Lower lobe of right lung (tissue), 2 donors: ENCODE data around the gene SNCB. TPM values are rescaled to one million over a fixed set of nuclear protein-coding genes. Genes with fewer than 3 reads are reported as not detected.

Experiments
- ATAC-seq, 2 donors: fragments of 200-7000 bp; cut with Tn5 transposase; one replicate each; pipeline ENCODE4 v1.9.1; 2020 to 2022; ENCODE audit warnings: mild to moderate bottlenecking in 2 of 2, moderate library complexity in 2 of 2
- DNase-seq: peaks from one replicate; pipeline ENCODE4 v3.0.0-alpha.2; 2020
- H3K27ac ChIP-seq: fragments of 200-600 bp; one replicate; pipeline ENCODE4 v1.8.0; 2022
- H3K27me3 ChIP-seq: fragments of 200-600 bp; one replicate; pipeline ENCODE4 v1.8.0; 2022; ENCODE audit warnings: low read depth
- H3K36me3 ChIP-seq: fragments of 200-600 bp; one replicate; pipeline ENCODE4 v1.8.0; 2022; ENCODE audit warnings: mild to moderate bottlenecking
- H3K4me1 ChIP-seq: fragments of 200-600 bp; one replicate; pipeline ENCODE4 v1.8.0; 2022
- H3K4me3 ChIP-seq: fragments of 200-600 bp; one replicate; pipeline ENCODE4 v1.8.0; 2022; ENCODE audit warnings: mild to moderate bottlenecking
- H3K9me3 ChIP-seq: fragments of 200-600 bp; one replicate; pipeline ENCODE4 v1.8.0; 2022
- intact Hi-C: fragments of 100-400 bp; cut with DNase I; formaldehyde crosslinking; loops from one replicate; pipeline ENCODE4 v1.11.0; 2022
- total RNA-seq: library from RNA; stranded (reverse); fragmentation: NEBNext Ultra II Directional; extraction: Animal tissue kit (Norgen Biotek cat#: 25700); gene quantifications from one replicate; pipeline ENCODE4 v1.2.1, GENCODE V29; 2021
- TF ChIP-seq, protein P1 (sequence below): fragments of 200-600 bp; IDR thresholded peaks from one replicate; pipeline ENCODE4 v1.8.0; 2022; ENCODE audit warnings: antibody characterized with exemption, mild to moderate bottlenecking
- donor health status: DM: no; HTN: yes; CAD: no; lungs with severe emphysema.

The SNCB gene
- total RNA-seq, 1 donor from 2014 or later, result not detected

- Histone ChIP-seq H3K36me3 (no peaks in the 10 kb centered on the region), H3K9me3 (no peaks in the 10 kb centered on the region), H3K4me1 (peaks cover 15% of the 10 kb centered on the region), H3K27ac (no peak overlapping the region), H3K4me3 (no peak overlapping the region), H3K27me3 (peaks cover 92% of the 10 kb centered on the region)
- TF ChIP-seq, protein P1, sequence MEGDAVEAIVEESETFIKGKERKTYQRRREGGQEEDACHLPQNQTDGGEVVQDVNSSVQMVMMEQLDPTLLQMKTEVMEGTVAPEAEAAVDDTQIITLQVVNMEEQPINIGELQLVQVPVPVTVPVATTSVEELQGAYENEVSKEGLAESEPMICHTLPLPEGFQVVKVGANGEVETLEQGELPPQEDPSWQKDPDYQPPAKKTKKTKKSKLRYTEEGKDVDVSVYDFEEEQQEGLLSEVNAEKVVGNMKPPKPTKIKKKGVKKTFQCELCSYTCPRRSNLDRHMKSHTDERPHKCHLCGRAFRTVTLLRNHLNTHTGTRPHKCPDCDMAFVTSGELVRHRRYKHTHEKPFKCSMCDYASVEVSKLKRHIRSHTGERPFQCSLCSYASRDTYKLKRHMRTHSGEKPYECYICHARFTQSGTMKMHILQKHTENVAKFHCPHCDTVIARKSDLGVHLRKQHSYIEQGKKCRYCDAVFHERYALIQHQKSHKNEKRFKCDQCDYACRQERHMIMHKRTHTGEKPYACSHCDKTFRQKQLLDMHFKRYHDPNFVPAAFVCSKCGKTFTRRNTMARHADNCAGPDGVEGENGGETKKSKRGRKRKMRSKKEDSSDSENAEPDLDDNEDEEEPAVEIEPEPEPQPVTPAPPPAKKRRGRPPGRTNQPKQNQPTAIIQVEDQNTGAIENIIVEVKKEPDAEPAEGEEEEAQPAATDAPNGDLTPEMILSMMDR, result no peak
- intact Hi-C loops, result no loop called here
- DNase-seq (no peak), ATAC-seq (no peak)
Measured at GRCh38 chr5:176624142-176624541, 6.2 kb downstream of the SNCB start.

DNA sequence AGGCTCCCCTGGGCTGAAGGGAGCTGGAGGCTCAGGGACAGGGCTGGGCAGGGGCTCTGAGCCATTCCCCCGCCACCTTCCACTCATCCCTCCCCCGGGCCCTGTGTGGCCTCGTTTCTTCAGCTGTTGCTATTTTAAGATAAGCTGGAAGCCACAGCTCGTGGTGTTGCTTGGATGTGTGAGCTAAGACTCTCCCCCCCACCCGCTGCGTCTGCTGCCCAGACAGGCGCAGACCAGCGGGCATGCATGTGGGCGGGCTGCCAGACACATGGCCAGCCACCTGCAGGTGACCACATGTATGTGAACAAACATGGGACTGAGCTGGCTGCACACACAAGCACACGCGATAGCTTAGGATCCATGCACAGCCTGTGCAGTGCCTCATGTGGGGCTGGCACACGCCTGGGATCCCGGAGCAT, 8.7 kb downstream of the SNCB start:
- TF ChIP-seq, protein P1, result no peak
- Histone ChIP-seq H3K9me3 (no peaks in the 10 kb centered on the region), H3K36me3 (no peaks in the 10 kb centered on the region), H3K27ac (no peak overlapping the region), H3K4me3 (no peak overlapping the region), H3K27me3 (peaks cover 86% of the 10 kb centered on the region), H3K4me1 (peaks cover 18% of the 10 kb centered on the region)
- no peak for DNase-seq
- ATAC-seq, result no peak
- intact Hi-C loops, result no loop called here

DNA sequence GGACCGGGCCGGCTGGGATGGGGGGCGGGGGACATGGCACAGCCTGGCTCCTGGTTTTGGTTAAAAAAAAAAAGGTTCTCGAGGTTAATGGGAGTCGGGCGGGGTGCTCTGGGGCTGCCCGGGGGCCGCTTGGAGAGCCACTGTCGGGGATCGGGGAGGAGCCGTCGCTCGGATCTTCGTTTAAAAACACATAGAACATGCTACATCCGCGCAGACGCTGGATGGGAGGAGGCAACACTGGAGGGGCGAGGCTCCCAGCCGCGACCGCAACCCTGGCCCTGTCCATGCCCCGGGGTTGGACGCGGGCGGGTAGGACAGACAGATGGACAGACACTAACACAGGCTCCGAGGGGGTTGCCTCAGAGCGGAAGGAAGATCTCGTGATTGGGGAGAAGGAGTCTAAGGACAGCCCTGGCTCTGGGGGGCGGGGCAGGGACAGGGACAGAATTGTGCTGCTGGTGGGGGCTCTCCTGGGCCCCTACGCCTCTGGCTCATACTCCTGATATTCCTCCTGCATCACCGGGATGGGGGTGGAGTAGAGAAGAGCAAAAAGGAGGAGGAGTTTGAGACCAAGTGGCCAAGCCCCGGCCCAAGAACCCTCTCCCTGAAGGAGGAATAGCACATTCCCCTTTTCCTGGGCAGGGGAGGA, 9.9 kb downstream of the SNCB start:
- intact Hi-C loops, result no loop called here
- ATAC-seq, result peak; percentile 40

GRCh38 chr5:176619569-176620332, 10.6 kb downstream of the SNCB start:
- intact Hi-C loops, result no loop called here
- no peak for ATAC-seq
- no peak overlapping the region for H3K4me3 ChIP-seq
- DNase-seq, result no peak
- H3K36me3 ChIP-seq, result no peaks in the 10 kb centered on the region
- TF ChIP-seq, protein P1, result no peak
- no peak overlapping the region for H3K27ac ChIP-seq
- peaks cover 70% of the 10 kb centered on the region for H3K27me3 ChIP-seq
- no peaks in the 10 kb centered on the region for H3K9me3 ChIP-seq
- peaks cover 18% of the 10 kb centered on the region for H3K4me1 ChIP-seq

More for the DNA sequence above, 9.9 kb downstream of the SNCB start:
- peak overlapping the region; percentile 11 for H3K4me3 ChIP-seq
- H3K27ac ChIP-seq, result no peak overlapping the region
- no peaks in the 10 kb centered on the region for H3K36me3 ChIP-seq
- peaks cover 18% of the 10 kb centered on the region for H3K4me1 ChIP-seq
- no peaks in the 10 kb centered on the region for H3K9me3 ChIP-seq
- no peak for DNase-seq
- TF ChIP-seq, protein P1, result no peak
- H3K27me3 ChIP-seq, result peaks cover 77% of the 10 kb centered on the region

DNA sequence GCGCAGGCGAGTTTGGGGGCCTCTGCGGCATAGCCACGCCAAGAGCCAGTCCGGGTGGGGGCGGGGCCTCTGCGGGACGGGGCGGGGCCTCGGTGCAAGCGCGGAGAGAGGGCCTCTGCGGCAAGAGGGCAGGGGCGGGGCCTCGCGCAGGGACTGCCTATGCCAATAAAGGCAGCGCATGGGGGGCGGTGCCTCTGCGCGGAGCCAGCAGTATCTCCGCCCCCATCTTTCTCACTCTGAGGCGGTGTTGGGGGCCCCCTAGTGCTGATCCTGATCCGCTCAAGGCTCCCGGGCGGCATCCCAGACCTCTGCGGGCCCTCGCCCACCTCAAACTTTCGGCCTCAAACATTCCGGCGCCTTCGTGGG, 11.1 kb downstream of the SNCB start:
- intact Hi-C loops, result no loop called here
- Histone ChIP-seq H3K4me1 (peaks cover 18% of the 10 kb centered on the region), H3K4me3 (no peak overlapping the region), H3K9me3 (no peaks in the 10 kb centered on the region), H3K36me3 (no peaks in the 10 kb centered on the region), H3K27me3 (peaks cover 64% of the 10 kb centered on the region), H3K27ac (no peak overlapping the region)
- DNase-seq, result peak; percentile 77
- peak; percentile 62 to 67 for ATAC-seq
- TF ChIP-seq, protein P1, result no peak
